IMR-90 (cell line): ENCODE data around the gene TENT4B. TPM values are rescaled to one million over a fixed set of nuclear protein-coding genes. Genes with fewer than 3 reads are reported as not detected.

Source experiments
- ATAC-seq: fragments of 200-7000 bp; cut with Tn5 transposase; 2 replicates; pipeline ENCODE4 v1.9.1; 2020; ENCODE audit warnings: low read depth, mild to moderate bottlenecking, moderate library complexity
- BruUV-seq: library from RNA; stranded (reverse); fragments of 400-500 nt; replicated peaks from 2 replicates; lab custom pipeline; 2021; lab: Mats Ljungman, UMichigan
- CTCF ChIA-PET: fragments of 300-600 bp; formaldehyde crosslinking; extraction: SDS; loops from one replicate; lab custom pipeline; 2021; ENCODE audit warnings: antibody characterized with exemption; lab: Yijun Ruan, JAX
- POLR2A ChIA-PET: fragments of 300-600 bp; sonication (Branson Sonifier 250); formaldehyde crosslinking; loops from one replicate; lab custom pipeline; 2022; ENCODE audit warnings: antibody characterized with exemption; ENCODE audit not compliant: unreplicated experiment; lab: Charles Lee
- DNase-seq: peaks from one replicate; pipeline ENCODE4 v3.0.0; 2013
- H2AFZ ChIP-seq: replicated peaks from 2 replicates; pipeline ENCODE3; 2013; ENCODE audit warnings: low read length, mild to moderate bottlenecking; ENCODE audit not compliant: poor library complexity
- H2AK5ac ChIP-seq: 2 replicates; pipeline ENCODE4 v1.6.1; 2013; ENCODE audit warnings: low read depth, low read length, inconsistent platforms
- H2AK9ac ChIP-seq: replicated peaks from 2 replicates; pipeline ENCODE3; 2013; ENCODE audit warnings: mild to moderate bottlenecking, low read depth, low read length, moderate library complexity; ENCODE audit not compliant: poor library complexity
- H2BK120ac ChIP-seq: 2 replicates; pipeline ENCODE4 v1.6.1; 2013; ENCODE audit warnings: low read depth, low read length, inconsistent platforms
- H2BK15ac ChIP-seq: 3 replicates; pipeline ENCODE4 v1.6.1; 2013; ENCODE audit warnings: low read depth, low read length, inconsistent platforms
- H2BK20ac ChIP-seq: 2 replicates; pipeline ENCODE4 v1.6.1; 2013; ENCODE audit warnings: low read depth, mild to moderate bottlenecking, inconsistent platforms, low read length, moderate library complexity
- H2BK5ac ChIP-seq: 2 replicates; pipeline ENCODE4 v1.6.1; 2013; ENCODE audit warnings: mild to moderate bottlenecking, low read depth, low read length, inconsistent platforms; ENCODE audit not compliant: poor library complexity, severe bottlenecking
- H3K14ac ChIP-seq: replicated peaks from 2 replicates; pipeline ENCODE4 v1.6.1; 2013; ENCODE audit warnings: low read depth, low read length, inconsistent platforms
- H3K18ac ChIP-seq: 2 replicates; pipeline ENCODE4 v1.6.1; 2013; ENCODE audit warnings: low read depth, low read length, control low read depth
- H3K23ac ChIP-seq: 2 replicates; pipeline ENCODE4 v1.6.1; 2013; ENCODE audit warnings: low read depth, low read length, inconsistent platforms
- H3K27ac ChIP-seq: 2 replicates; pipeline ENCODE4 v1.5.1; 2013; ENCODE audit warnings: mild to moderate bottlenecking, control low read depth, low read length; ENCODE audit not compliant: insufficient read depth
- H3K27me3 ChIP-seq: 2 replicates; pipeline ENCODE4 v1.6.1; 2013; ENCODE audit warnings: low read length; ENCODE audit not compliant: control insufficient read depth, insufficient read depth
- H3K36me3 ChIP-seq: 2 replicates; pipeline ENCODE4 v1.6.1; 2013; ENCODE audit warnings: low read length, mixed read lengths; ENCODE audit not compliant: control insufficient read depth, insufficient read depth
- H3K4ac ChIP-seq: 2 replicates; pipeline ENCODE4 v1.6.1; 2013; ENCODE audit warnings: low read depth, low read length, inconsistent platforms
- H3K4me1 ChIP-seq: 2 replicates; pipeline ENCODE4 v1.6.1; 2013; ENCODE audit warnings: low read length, mixed read lengths; ENCODE audit not compliant: control insufficient read depth, insufficient read depth
- H3K4me2 ChIP-seq: 2 replicates; pipeline ENCODE4 v1.6.1; 2013; ENCODE audit warnings: low read depth, mild to moderate bottlenecking, control low read depth, low read length, moderate library complexity
- H3K4me3 ChIP-seq: 2 replicates; pipeline ENCODE4 v1.5.1; 2013; ENCODE audit warnings: low read depth, mild to moderate bottlenecking, control low read depth, low read length, moderate library complexity; ENCODE audit not compliant: insufficient read depth
- H3K56ac ChIP-seq: 2 replicates; pipeline ENCODE4 v1.6.1; 2013; ENCODE audit warnings: low read length, inconsistent platforms; ENCODE audit not compliant: insufficient read depth; ENCODE audit errors: extremely low read depth
- H3K79me1 ChIP-seq, 2 experiments: 2 replicates each; pipeline ENCODE4 v1.6.1; 2013; ENCODE audit warnings: low read length in 2 of 2, inconsistent platforms in 1 of 2, low read depth in 1 of 2
- H3K9ac ChIP-seq: 2 replicates; pipeline ENCODE4 v1.6.1; 2013; ENCODE audit warnings: low read depth, low read length, control low read depth
- H3K9me1 ChIP-seq: 2 replicates; pipeline ENCODE4 v1.6.1; 2013; ENCODE audit warnings: low read length, inconsistent platforms; ENCODE audit not compliant: insufficient read depth
- H3K9me3 ChIP-seq: 2 replicates; pipeline ENCODE4 v1.6.1; 2013; ENCODE audit warnings: low read length; ENCODE audit not compliant: control insufficient read depth, insufficient read depth
- H4K20me1 ChIP-seq: 2 replicates; pipeline ENCODE4 v1.6.1; 2013; ENCODE audit warnings: low read length, inconsistent platforms; ENCODE audit not compliant: insufficient read depth
- H4K5ac ChIP-seq: 2 replicates; pipeline ENCODE4 v1.6.1; 2013; ENCODE audit warnings: mild to moderate bottlenecking, low read depth, low read length, control low read depth
- H4K8ac ChIP-seq, 2 experiments: 2 replicates each; pipeline ENCODE4 v1.6.1; 2013; ENCODE audit warnings: low read depth in 2 of 2, low read length in 2 of 2, control low read depth in 1 of 2, inconsistent platforms in 1 of 2
- H4K91ac ChIP-seq: 2 replicates; pipeline ENCODE4 v1.6.1; 2013; ENCODE audit warnings: low read depth, low read length, inconsistent platforms; ENCODE audit not compliant: insufficient read depth
- CHD1 ChIP-seq: IDR thresholded peaks from 2 replicates; pipeline ENCODE4 v1.6.1; 2012; ENCODE audit warnings: low read depth, low read length, improper control_type of control experiment
- CTCF ChIP-seq: conservative IDR thresholded peaks from 2 replicates; pipeline ENCODE4 v1.5.1; 2012; ENCODE audit warnings: mild to moderate bottlenecking, low read depth, low read length, improper control_type of control experiment
- NFE2L2 ChIP-seq: fragments of 150-350 bp; IDR thresholded peaks from 2 replicates; pipeline ENCODE4 v1.6.1; 2016; ENCODE audit warnings: low read depth, mild to moderate bottlenecking, low read length
- RAD21 ChIP-seq: IDR thresholded peaks from 2 replicates; pipeline ENCODE4 v1.6.1; 2012; ENCODE audit warnings: low read length, improper control_type of control experiment
- WGBS, 2 experiments: methylation state at CpG; one replicate each; pipeline versions ENCODE4 v1.1.5 to v1.1.7; 2013; ENCODE audit warnings: missing lambda C conversion rate in 2 of 2; ENCODE audit not compliant: insufficient read length in 1 of 2; ENCODE audit errors: extremely low coverage in 2 of 2; 5-methylcytosine and 5-hydroxymethylcytosine counted together
- dilution Hi-C: fragments of 300-500 bp; cut with HindIII; formaldehyde crosslinking; loops from one replicate; pipeline ENCODE4 v1.14.3; 2018; ENCODE audit warnings: low sequenced_read_pairs; ENCODE audit not compliant: unreplicated experiment
- in situ Hi-C: fragments of 300-500 bp; cut with MboI; formaldehyde crosslinking; loops from 3 replicates; pipeline ENCODE4 v1.14.3; 2019; ENCODE audit warnings: low sequenced_read_pairs, inconsistent platforms, mixed read lengths
- intact Hi-C: fragments of 100-400 bp; cut with micrococcal nuclease; formaldehyde crosslinking; loops from 2 replicates; pipeline ENCODE4 v1.10.0; 2022
- polyA plus RNA-seq, 3 experiments: library from polyadenylated mRNA; depleted of rRNA; stranded (reverse); fragments of >200 nt; gene quantifications; 2 replicates each; pipeline ENCODE4 v1.2.3, GENCODE V29; 2012; ENCODE audit warnings: low replicate concordance in 1 of 3
- total RNA-seq: library from RNA; depleted of rRNA; stranded (reverse); fragments of >200 nt; gene quantifications from 2 replicates; pipeline ENCODE4 v1.2.3, GENCODE V29; 2012

The TENT4B gene
- total and polyA plus RNA-seq, 2 of the 4 experiments (the other 2 are of a cell fraction), result 4.1 to 7.0 TPM

GRCh38 chr16:50215680-50216079 is 62.6 kb downstream of the TENT4B start:
- WGBS, 2 experiments, result no CpG with 5 or more reads among the region's 4 CpGs
- CTCF ChIA-PET, result interaction anchor here (0.6 kb wide), 1 partner anchor 111 kb away, joined by 3 read pairs; no protein-coding TSS in a partner anchor

More at GRCh38 chr16:50215680-50216079, 62.6 kb downstream of the TENT4B start:
- Histone ChIP-seq H3K9ac (no peak overlapping the region), H2AK9ac (no peak overlapping the region), H2AFZ (no peak overlapping the region), H3K27ac (no peak overlapping the region), H3K36me3 (peaks cover 12% of the 10 kb centered on the region), H3K56ac (no peak overlapping the region), H2BK5ac (no peak overlapping the region), H3K4ac (no peak overlapping the region), H2BK120ac (no peak overlapping the region), H3K14ac (no peak overlapping the region), H4K20me1 (peaks cover 2% of the 10 kb centered on the region; the same call in 1 of the 2 replicates), H3K9me3 (no peaks in the 10 kb centered on the region), H3K9me1 (no peaks in the 10 kb centered on the region), H3K4me3 (no peak overlapping the region), H4K91ac (no peak overlapping the region), H2AK5ac (no peak overlapping the region), H2BK15ac (no peak overlapping the region), H3K4me1 (0 out of 2 replicates have a peak, but pooled peaks cover 2% of the 10 kb centered on the region), H4K8ac (no peak overlapping the region), H3K27me3 (no peaks in the 10 kb centered on the region), H2BK20ac (no peak overlapping the region), H3K79me1 (peaks cover 3 to 17% of the 10 kb centered on the region in 2 experiments; a peak in 3 of 4 replicates), H4K5ac (no peak overlapping the region), H3K4me2 (no peak overlapping the region), H3K23ac (no peak overlapping the region), H3K18ac (no peak overlapping the region)
- no peak for DNase-seq
- dilution Hi-C loops, result no loop called here
- POLR2A ChIA-PET, result no interaction called here
- no peak for ATAC-seq
- in situ Hi-C loops, result loop anchor here (25.0 kb wide), 2 partner anchors 447 to 572 kb away; no protein-coding TSS in a partner anchor
- BruUV-seq, result no TSS peak
- TF ChIP-seq NFE2L2 (no peak), CTCF (no peak), CHD1 (no peak), RAD21 (no peak)
- intact Hi-C loops, result loop anchor here (2.0 kb wide), 1 partner anchor 293 kb away; no protein-coding TSS in a partner anchor
